GM12875 (cell line): ENCODE results near the gene RCE1.

Experiments used
- H3K4me3 ChIP-seq: one replicate; pipeline ENCODE4 v1.5.1; 2011; ENCODE audit warnings: low read depth, low read length, control low read depth
- TF ChIP-seq, protein P1 (sequence below): IDR thresholded peaks from 2 replicates; pipeline ENCODE4 v1.5.1; 2011; ENCODE audit warnings: low read depth, mild to moderate bottlenecking, control low read depth, inconsistent platforms, low read length, moderate library complexity, borderline replicate concordance; ENCODE audit not compliant: insufficient read depth

RCE1 gene

DNA sequence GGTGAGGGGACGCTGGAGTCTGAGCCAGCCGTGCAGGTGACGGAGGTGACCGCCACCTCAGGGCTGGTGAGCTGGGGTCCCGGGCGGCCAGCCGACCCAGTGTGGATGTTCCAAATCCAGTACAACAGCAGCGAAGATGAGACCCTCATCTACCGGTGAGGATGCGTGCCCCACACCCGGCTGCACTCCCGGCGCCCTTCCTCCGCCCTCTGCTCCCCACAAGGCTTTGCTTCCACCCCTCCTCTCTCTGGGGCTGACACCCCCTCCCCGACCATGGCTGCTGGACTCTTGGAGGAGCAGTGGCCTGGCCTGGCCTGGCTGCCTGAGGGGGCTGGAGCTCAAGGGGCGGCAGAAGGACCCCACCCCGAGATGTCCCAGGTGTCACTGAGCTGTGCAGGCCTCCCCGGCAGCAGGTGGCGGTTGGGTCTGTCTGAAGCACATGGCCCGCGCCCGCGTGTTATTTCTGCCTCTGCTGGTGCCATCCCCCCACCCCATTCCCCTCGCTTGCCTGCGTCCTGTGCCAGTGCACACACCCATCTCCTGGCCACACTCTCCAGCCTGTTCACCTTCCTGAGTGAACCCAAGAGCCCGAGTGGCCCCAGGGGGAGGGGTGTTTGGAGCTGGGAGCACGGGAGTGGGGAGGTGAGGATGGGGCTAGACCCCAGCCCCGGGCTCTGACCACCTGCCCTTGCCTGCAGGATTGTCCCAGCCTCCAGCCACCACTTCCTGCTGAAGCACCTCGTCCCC is 15.9 kb downstream of the RCE1 start:
- TF ChIP-seq, protein P1, sequence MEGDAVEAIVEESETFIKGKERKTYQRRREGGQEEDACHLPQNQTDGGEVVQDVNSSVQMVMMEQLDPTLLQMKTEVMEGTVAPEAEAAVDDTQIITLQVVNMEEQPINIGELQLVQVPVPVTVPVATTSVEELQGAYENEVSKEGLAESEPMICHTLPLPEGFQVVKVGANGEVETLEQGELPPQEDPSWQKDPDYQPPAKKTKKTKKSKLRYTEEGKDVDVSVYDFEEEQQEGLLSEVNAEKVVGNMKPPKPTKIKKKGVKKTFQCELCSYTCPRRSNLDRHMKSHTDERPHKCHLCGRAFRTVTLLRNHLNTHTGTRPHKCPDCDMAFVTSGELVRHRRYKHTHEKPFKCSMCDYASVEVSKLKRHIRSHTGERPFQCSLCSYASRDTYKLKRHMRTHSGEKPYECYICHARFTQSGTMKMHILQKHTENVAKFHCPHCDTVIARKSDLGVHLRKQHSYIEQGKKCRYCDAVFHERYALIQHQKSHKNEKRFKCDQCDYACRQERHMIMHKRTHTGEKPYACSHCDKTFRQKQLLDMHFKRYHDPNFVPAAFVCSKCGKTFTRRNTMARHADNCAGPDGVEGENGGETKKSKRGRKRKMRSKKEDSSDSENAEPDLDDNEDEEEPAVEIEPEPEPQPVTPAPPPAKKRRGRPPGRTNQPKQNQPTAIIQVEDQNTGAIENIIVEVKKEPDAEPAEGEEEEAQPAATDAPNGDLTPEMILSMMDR: no peak
- no peak overlapping the region for H3K4me3 ChIP-seq

DNA sequence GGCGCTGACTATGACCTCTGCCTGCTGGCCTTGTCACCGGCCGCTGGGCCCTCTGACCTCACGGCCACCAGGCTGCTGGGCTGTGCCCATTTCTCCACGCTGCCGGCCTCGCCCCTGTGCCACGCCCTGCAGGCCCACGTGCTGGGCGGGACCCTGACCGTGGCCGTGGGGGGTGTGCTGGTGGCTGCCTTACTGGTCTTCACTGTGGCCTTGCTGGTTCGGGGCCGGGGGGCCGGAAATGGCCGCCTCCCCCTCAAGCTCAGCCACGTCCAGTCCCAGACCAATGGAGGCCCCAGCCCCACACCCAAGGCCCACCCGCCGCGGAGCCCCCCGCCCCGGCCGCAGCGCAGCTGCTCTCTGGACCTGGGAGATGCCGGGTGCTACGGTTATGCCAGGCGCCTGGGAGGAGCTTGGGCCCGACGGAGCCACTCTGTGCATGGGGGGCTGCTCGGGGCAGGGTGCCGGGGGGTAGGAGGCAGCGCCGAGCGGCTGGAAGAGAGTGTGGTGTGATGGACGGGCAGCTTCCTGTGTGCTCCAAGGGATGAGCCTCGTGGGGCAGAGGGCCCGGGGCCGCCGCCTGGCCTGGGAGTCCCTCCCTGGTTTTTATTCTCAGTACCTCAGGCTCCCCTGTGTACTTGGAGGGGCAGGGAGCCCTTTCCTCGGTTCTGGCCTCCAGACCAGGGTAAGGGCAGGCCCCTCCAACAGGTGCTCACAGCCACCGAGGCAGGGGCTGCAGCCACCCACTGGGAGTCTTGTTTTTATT is 16.6 kb downstream of the RCE1 start:
- no peak overlapping the region for H3K4me3 ChIP-seq
- TF ChIP-seq, protein P1: no peak

DNA sequence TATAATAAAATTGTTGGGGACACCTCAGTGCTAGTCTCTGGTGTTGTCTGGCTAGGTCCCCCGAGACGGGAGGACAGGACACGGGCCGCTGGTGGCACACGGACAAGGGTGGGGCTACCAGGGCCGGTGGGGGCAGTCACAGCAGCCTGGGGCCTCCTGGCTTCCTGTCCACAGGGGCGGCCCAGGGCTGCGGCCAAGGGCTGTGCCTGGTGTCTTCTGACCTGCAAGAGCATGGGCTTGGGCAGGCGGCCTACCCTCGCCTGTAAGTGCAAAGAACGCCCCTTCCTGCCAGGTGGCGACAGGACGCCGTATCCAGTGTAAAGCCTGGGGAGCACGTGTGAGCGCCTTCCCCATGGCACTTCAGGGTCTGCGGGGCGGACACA is 17.2 kb downstream of the RCE1 start:
- TF ChIP-seq, protein P1: no peak
- H3K4me3 ChIP-seq: no peak overlapping the region

DNA sequence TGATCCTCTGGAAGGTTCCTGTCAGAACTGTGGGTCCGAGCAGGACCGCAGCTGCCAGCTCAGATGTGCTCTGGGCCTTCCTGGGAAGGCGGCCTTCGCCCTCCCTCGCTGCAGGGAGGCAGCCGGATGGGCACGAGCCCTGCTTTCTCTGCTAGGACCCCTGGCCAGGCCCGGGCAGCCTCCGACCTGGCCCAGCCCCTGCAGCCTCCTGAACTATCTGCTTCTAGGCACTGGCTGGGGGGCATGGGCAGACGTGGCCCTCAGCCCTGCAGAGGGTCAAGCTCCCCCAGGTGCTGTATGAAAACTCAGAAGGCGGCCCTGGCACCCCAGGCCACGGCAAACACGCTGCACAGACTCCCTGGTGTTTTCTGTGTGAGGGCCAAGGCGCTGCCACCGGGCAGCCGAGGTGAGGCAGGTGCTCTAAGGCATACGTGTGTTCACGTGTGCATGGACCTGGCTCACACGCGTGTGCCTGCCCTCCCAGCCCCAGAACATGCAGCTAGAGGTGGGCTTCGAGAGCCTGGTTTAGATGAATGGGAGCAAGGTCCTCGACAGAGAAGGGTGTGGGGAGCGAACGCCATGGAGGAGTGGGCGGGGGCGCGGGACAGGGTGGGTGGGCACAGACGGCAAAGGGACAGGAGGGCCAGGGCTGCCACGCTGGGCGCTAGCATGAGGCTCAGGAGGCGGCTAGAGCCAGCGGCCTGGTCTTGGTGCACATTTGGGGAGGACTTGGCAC is 18.0 kb downstream of the RCE1 start:
- no peak overlapping the region for H3K4me3 ChIP-seq
- TF ChIP-seq, protein P1: no peak

DNA sequence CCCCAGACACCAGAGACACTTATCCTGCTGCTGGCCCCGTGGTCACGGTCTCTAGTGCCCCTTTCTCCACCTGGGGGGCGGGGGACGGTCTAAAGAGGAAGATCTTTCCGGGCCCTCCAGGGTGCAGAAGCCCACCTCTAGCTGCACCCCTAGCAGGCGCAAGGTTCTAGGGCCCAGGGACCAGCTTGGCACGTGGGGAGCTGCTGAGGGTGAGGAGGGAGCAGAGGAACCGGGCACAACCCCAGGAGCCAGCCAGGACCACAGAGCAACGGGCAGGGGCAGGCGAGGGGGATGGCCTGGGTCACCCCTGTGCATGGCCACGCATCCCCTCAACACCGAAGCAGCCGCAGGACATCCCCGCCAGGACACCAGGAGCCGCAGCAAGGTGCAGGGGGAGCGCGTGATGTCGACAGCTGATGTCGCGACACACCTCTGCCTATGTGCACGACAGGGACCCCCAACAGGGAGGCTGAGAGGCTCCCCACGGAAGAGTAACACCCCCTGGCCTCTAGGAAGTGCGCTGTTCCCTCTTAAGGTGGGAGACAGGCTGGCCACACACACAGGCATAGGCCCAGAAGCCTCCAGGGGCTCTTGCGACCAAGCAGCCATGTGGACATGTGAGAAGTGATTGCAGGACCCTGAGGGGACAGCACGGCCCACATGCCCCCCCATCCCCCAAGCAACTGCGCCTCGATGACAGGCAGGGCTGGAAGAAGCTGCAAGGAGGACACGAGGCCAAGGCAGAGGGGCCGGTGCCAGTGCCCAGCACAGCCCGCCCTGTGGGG is 18.7 kb downstream of the RCE1 start:
- TF ChIP-seq, protein P1: no peak
- no peak overlapping the region for H3K4me3 ChIP-seq

DNA sequence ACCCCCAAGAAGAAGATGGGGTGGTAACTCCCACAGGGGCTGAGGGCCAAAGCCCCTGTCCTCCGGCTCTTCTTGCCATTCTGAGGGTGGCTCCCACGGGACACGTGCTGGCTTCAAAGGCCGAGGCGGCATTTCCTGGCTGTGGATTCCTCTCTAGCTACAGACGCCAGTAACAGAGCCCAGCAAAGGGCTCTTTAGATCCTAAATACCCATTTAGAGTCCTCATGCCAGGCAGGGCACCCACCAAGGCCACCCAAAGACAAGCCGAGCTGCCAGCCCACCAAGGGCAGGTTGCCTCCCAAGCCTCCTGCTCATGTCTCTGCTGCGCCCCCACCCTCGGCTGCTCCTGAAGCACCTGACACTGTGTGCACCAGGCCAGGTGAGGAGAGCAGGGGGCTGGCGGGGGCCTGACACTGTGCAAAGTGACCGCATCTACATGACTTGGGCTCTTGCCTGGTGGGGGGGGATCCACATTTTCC is 19.4 kb downstream of the RCE1 start:
- H3K4me3 ChIP-seq: no peak overlapping the region
- TF ChIP-seq, protein P1: no peak
